Calu3 (cell line): ENCODE measurements around the gene ZNF142. TPM values are rescaled to one million over a fixed set of nuclear protein-coding genes. Genes with fewer than 3 reads are reported as not detected.

Source experiments
- BruUV-seq: library from RNA; stranded (reverse); fragments of 400-500 nt; replicated peaks from 2 replicates; lab custom pipeline; 2021; lab: Mats Ljungman, UMichigan
- CTCF ChIA-PET: fragments of 300-600 bp; sonication (Branson Sonifier 250); formaldehyde crosslinking; loops from one replicate; lab custom pipeline; 2022; ENCODE audit warnings: antibody characterized with exemption; lab: Charles Lee
- DNase-seq: peaks from one replicate; pipeline ENCODE4 v3.0.0; 2022
- H3K27ac Mint-ChIP-seq: one replicate; pipeline ENCODE4 v1.8.0; 2022; ENCODE audit warnings: mixed read lengths; ENCODE audit not compliant: unreplicated experiment
- H3K27me3 Mint-ChIP-seq: one replicate; pipeline ENCODE4 v1.8.0; 2022; ENCODE audit warnings: mixed read lengths; ENCODE audit not compliant: unreplicated experiment
- H3K36me3 Mint-ChIP-seq: one replicate; pipeline ENCODE4 v1.8.0; 2022; ENCODE audit warnings: mild to moderate bottlenecking, moderate library complexity, mixed read lengths; ENCODE audit not compliant: insufficient read depth, unreplicated experiment
- H3K4me1 Mint-ChIP-seq: one replicate; pipeline ENCODE4 v1.8.0; 2022; ENCODE audit warnings: mild to moderate bottlenecking, low read depth, mixed read lengths; ENCODE audit not compliant: unreplicated experiment
- H3K4me3 Mint-ChIP-seq: one replicate; pipeline ENCODE4 v1.8.0; 2022; ENCODE audit warnings: mild to moderate bottlenecking, low read depth, moderate library complexity, mixed read lengths; ENCODE audit not compliant: unreplicated experiment
- H3K9me3 Mint-ChIP-seq: one replicate; pipeline ENCODE4 v1.8.0; 2022; ENCODE audit warnings: low read depth, mixed read lengths; ENCODE audit not compliant: unreplicated experiment
- intact Hi-C: fragments of 100-400 bp; cut with micrococcal nuclease; formaldehyde crosslinking; loops from one replicate; pipeline ENCODE4 v1.10.0; 2022; ENCODE audit not compliant: unreplicated experiment
- total RNA-seq: library from RNA; stranded (reverse); gene quantifications from 2 replicates; pipeline ENCODE4 v1.2.3, GENCODE V29; 2022
- TF ChIP-seq, protein P1 (sequence below): fragments of 200-600 bp; IDR thresholded peaks from one replicate; pipeline ENCODE4 v1.8.0; 2022; ENCODE audit warnings: antibody characterized with exemption; ENCODE audit not compliant: unreplicated experiment

ZNF142 gene
- total RNA-seq, 1 experiment from 2014 or later = 43.3 TPM

DNA sequence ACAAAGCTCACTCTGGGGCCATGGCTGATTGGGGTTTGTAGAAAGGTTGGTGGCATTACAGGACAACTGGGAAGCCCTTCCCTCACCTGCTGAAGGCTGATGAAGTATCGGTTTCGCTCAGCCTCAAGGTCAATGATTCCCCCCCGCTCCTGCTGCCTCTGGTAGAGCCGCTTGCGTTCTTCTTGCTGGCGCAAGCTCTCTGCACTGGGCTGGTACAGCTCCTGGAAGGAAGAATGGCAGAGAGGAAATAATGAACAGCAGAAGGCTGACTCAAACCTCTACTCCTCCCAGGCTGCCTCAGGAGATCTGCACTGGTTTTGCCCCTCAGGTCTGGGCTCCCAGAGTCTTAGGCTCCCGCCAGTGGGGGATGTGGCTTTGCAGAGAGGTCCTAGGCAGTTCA lies 5.2 kb upstream of the ZNF142 start:
- H3K36me3 Mint-ChIP-seq = peaks cover 64% of the 10 kb centered on the region
- no TSS peak for BruUV-seq
- CTCF ChIA-PET = no interaction called here
- TF ChIP-seq, protein P1, sequence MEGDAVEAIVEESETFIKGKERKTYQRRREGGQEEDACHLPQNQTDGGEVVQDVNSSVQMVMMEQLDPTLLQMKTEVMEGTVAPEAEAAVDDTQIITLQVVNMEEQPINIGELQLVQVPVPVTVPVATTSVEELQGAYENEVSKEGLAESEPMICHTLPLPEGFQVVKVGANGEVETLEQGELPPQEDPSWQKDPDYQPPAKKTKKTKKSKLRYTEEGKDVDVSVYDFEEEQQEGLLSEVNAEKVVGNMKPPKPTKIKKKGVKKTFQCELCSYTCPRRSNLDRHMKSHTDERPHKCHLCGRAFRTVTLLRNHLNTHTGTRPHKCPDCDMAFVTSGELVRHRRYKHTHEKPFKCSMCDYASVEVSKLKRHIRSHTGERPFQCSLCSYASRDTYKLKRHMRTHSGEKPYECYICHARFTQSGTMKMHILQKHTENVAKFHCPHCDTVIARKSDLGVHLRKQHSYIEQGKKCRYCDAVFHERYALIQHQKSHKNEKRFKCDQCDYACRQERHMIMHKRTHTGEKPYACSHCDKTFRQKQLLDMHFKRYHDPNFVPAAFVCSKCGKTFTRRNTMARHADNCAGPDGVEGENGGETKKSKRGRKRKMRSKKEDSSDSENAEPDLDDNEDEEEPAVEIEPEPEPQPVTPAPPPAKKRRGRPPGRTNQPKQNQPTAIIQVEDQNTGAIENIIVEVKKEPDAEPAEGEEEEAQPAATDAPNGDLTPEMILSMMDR = no peak
- no peak for DNase-seq
- H3K27me3 Mint-ChIP-seq = no peaks in the 10 kb centered on the region
- peaks cover 10% of the 10 kb centered on the region for H3K4me1 Mint-ChIP-seq
- H3K4me3 Mint-ChIP-seq = no peak overlapping the region
- H3K27ac Mint-ChIP-seq = peak overlapping the region; percentile 43
- intact Hi-C loops = no loop called here
- no peaks in the 10 kb centered on the region for H3K9me3 Mint-ChIP-seq

DNA sequence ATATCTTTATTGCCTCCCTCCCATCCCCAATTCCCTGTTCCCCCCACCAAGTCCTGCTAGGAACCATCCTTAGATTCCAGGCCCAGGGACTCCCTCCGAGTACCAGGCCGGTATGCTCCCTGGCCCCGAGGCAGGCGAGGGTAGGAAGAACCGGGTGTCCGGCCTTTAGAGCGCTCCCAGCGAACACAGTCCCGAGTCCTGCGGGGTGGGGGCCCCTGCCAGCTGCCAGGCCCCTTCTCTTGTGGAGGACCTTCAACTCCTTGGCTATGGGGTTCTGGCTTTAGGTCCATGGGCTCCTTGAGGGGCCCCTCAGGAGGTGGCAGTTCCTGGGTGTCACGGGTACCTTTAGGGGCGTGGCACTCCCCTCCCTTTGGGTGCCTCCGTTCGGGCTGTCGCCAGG lies 4.5 kb upstream of the ZNF142 start:
- no peak for DNase-seq
- CTCF ChIA-PET = no interaction called here
- peaks cover 72% of the 10 kb centered on the region for H3K36me3 Mint-ChIP-seq

DNA sequence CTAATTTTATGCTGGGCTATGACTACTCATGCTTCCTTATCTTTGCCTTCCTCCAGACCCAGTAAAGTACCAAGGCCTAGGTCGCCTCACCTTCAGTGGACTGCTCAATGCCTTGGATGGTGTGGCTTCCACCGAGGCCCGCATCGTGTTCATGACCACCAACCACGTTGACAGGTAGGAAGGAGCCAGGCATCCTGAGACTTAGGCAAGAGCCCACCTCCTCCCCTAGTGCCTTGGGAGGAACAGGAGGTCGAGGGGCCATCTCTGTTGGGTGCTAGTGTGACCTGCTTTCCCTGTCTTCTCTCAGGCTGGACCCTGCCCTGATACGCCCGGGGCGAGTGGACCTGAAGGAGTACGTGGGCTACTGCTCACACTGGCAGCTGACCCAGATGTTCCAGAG lies 3.4 kb upstream of the ZNF142 start:
- no peaks in the 10 kb centered on the region for H3K27me3 Mint-ChIP-seq
- DNase-seq = no peak
- no TSS peak for BruUV-seq
- H3K4me3 Mint-ChIP-seq = no peak overlapping the region
- intact Hi-C loops = no loop called here
- H3K4me1 Mint-ChIP-seq = peaks cover 14% of the 10 kb centered on the region
- H3K9me3 Mint-ChIP-seq = no peaks in the 10 kb centered on the region
- H3K27ac Mint-ChIP-seq = no peak overlapping the region
- CTCF ChIA-PET = no interaction called here
- TF ChIP-seq, protein P1 = no peak
- peaks cover 78% of the 10 kb centered on the region for H3K36me3 Mint-ChIP-seq

More for the DNA sequence above, 4.5 kb upstream of the ZNF142 start:
- TF ChIP-seq, protein P1 = no peak
- H3K9me3 Mint-ChIP-seq = no peaks in the 10 kb centered on the region
- BruUV-seq = no TSS peak
- intact Hi-C loops = no loop called here
- no peaks in the 10 kb centered on the region for H3K27me3 Mint-ChIP-seq
- no peak overlapping the region for H3K4me3 Mint-ChIP-seq
- H3K27ac Mint-ChIP-seq = peak overlapping the region; percentile 43
- H3K4me1 Mint-ChIP-seq = peaks cover 12% of the 10 kb centered on the region

DNA sequence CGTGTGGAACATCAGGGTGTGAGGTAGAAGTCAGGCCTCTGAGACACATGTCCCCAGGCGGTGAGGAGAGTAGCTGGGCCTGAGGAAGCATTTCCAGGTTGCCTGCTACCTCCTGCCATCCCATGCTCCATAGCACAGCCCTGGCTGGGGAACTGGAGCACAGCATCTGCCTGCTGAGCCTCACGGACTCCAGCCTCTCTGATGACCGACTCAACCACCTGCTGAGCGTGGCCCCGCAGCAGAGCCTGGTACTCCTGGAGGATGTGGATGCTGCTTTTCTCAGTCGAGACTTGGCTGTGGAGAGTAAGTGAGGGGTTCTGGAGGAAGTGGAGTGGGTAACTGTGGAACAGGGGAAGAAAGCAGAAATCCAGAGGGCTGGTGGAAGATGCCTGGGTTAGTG lies 3.0 kb upstream of the ZNF142 start:
- no peaks in the 10 kb centered on the region for H3K27me3 Mint-ChIP-seq
- intact Hi-C loops = no loop called here
- no peak for DNase-seq
- H3K36me3 Mint-ChIP-seq = peaks cover 77% of the 10 kb centered on the region
- peaks cover 19% of the 10 kb centered on the region for H3K4me1 Mint-ChIP-seq
- H3K4me3 Mint-ChIP-seq = no peak overlapping the region
- no peak overlapping the region for H3K27ac Mint-ChIP-seq
- TF ChIP-seq, protein P1 = no peak
- no peaks in the 10 kb centered on the region for H3K9me3 Mint-ChIP-seq
- no TSS peak for BruUV-seq
- CTCF ChIA-PET = no interaction called here
